Measurements from ENCODE around the gene TMEM9B. TPM values are rescaled to one million over a fixed set of nuclear protein-coding genes. Genes with fewer than 3 reads are reported as not detected.

TMEM9B gene
- total RNA-seq, 1 experiment from 2014 or later, result 13.6 TPM

DNA sequence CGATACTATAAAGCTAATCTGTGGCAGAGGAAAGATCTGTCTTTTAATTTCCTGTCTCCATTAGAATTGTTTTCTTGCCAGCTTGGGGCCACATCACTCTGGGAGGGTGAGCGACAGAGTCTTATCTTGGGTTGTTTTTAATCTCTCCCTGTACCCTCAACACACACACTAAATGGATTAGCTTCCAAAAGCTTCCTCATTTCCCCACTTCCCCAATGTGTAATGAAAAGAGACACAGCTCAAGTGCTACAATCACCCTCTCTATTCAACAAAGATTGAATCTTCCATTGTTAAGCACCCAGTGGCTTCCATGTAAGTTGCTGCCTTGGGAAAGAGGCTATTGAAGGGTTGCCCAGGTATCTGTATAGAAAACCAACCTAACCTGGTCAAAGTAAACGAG, 15.4 kb downstream of the TMEM9B start:
- Histone ChIP-seq H3K79me1 (ENCODE audit: insufficient read depth, low read depth, low read length, poor library complexity, severe bottlenecking) (no peaks in the 10 kb centered on the region), H3K9me3 (ENCODE audit: control insufficient read depth, low read depth, low read length) (no peaks in the 10 kb centered on the region), H4K91ac (ENCODE audit: insufficient read length, low read depth, low read length) (no peak overlapping the region), H3K4me2 (ENCODE audit: insufficient read depth, insufficient read length, low read length) (no peak overlapping the region), H3K18ac (ENCODE audit: insufficient read length, low read depth, low read length) (no peak overlapping the region), H3K23ac (ENCODE audit: insufficient read length, low read depth, low read length) (no peak overlapping the region), H3K27ac (ENCODE audit: insufficient read length, low read depth, low read length) (no peak overlapping the region), H3K14ac (ENCODE audit: insufficient read depth, low read length) (no peak overlapping the region), H3K4me1 (ENCODE audit: insufficient read depth, low read length) (no peaks in the 10 kb centered on the region), H3K56ac (ENCODE audit: insufficient read length, low read depth, low read length) (no peak overlapping the region), H4K20me1 (ENCODE audit: control insufficient read depth, insufficient read depth, insufficient read length) (peaks cover 3% of the 10 kb centered on the region), H2BK12ac (ENCODE audit: insufficient read length, low read depth, low read length) (no peak overlapping the region), H4K8ac (replicated peaks; ENCODE audit: insufficient read length, low read depth, low read length) (no peak overlapping the region), H2BK20ac (ENCODE audit: low read depth, low read length, poor library complexity, severe bottlenecking) (no peak overlapping the region), H3K23me2 (ENCODE audit: insufficient read length, low read depth, low read length, poor library complexity, severe bottlenecking) (no peaks in the 10 kb centered on the region), H3K4ac (ENCODE audit: low read depth, low read length) (no peak overlapping the region), H2BK15ac (ENCODE audit: low read depth, low read length) (no peak overlapping the region), H2BK120ac (ENCODE audit: low read depth, low read length, poor library complexity, severe bottlenecking) (no peak overlapping the region), H2AFZ (ENCODE audit: low read length) (no peak overlapping the region), H3K27me3 (ENCODE audit: insufficient read depth, low read length) (no peaks in the 10 kb centered on the region), H2AK5ac (ENCODE audit: insufficient read length, low read length) (no peak overlapping the region), H3K79me2 (ENCODE audit: insufficient read depth, low read length) (no peaks in the 10 kb centered on the region), H4K5ac (ENCODE audit: insufficient read length, low read depth, low read length) (no peak overlapping the region), H3T11ph (ENCODE audit: low read length) (no peak overlapping the region), H2BK5ac (ENCODE audit: insufficient read length, low read length) (no peak overlapping the region), H3K9ac (ENCODE audit: extremely low read depth, insufficient read length, low read length) (no peak overlapping the region)
- Mint-ChIP-seq H3K27me3 (ENCODE audit: low read depth) (no peaks in the 10 kb centered on the region), H3K36me3 (ENCODE audit: insufficient read depth in 1 of 3, low read depth in 3 of 3) (peaks cover 1 to 35% (median 2%) of the 10 kb centered on the region in 3 experiments; a peak in 6 of 7 replicates), H3K4me3 (no peak overlapping the region), H3K9me3 (no peaks in the 10 kb centered on the region; a peak in 2 of 5 replicates), H3K4me1 (peaks cover 6 to 7% of the 10 kb centered on the region in 2 experiments; a peak in 3 of 4 replicates), H3K27ac (peak overlapping the region in 1 of 3 experiments; percentile 24; a peak in 2 of 7 replicates)
- DNase-seq, result no peak
- TF ChIP-seq, protein P1, sequence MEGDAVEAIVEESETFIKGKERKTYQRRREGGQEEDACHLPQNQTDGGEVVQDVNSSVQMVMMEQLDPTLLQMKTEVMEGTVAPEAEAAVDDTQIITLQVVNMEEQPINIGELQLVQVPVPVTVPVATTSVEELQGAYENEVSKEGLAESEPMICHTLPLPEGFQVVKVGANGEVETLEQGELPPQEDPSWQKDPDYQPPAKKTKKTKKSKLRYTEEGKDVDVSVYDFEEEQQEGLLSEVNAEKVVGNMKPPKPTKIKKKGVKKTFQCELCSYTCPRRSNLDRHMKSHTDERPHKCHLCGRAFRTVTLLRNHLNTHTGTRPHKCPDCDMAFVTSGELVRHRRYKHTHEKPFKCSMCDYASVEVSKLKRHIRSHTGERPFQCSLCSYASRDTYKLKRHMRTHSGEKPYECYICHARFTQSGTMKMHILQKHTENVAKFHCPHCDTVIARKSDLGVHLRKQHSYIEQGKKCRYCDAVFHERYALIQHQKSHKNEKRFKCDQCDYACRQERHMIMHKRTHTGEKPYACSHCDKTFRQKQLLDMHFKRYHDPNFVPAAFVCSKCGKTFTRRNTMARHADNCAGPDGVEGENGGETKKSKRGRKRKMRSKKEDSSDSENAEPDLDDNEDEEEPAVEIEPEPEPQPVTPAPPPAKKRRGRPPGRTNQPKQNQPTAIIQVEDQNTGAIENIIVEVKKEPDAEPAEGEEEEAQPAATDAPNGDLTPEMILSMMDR (conservative IDR thresholded peaks at IDR 0.05), result no peak
- no CpG with 5 or more reads among the region's 3 CpGs for WGBS (ENCODE audit: extremely low coverage, insufficient read length, low lambda C conversion rate)

All from H9 (cell line).